HepG2 (cell line): ENCODE results near the gene NOS1AP. TPM values are rescaled to one million over a fixed set of nuclear protein-coding genes. Genes with fewer than 3 reads are reported as not detected.

Experiments
- ATAC-seq: fragments of 200-7000 bp; cut with Tn5 transposase; 3 replicates; pipeline ENCODE4 v1.9.1; 2020; ENCODE audit warnings: mild to moderate bottlenecking, moderate library complexity
- BruUV-seq: library from RNA; stranded (reverse); fragments of 400-500 nt; replicated peaks from 2 replicates; lab custom pipeline; 2021; lab: Mats Ljungman, UMichigan
- CTCF ChIA-PET: fragments of 300-600 bp; formaldehyde crosslinking; extraction: SDS; loops from one replicate; lab custom pipeline; 2021; ENCODE audit warnings: low total read pairs, inconsistent platforms, low intra/inter-chr PET ratio; lab: Yijun Ruan, JAX
- POLR2A ChIA-PET: fragments of 350-600 bp; sonication (Branson Sonifier 250); formaldehyde crosslinking; loops from one replicate; lab custom pipeline; 2020; ENCODE audit warnings: antibody characterized with exemption, inconsistent platforms; lab: Yijun Ruan, JAX
- DNase-seq: peaks from one replicate; pipeline ENCODE4 v3.0.0-alpha.2; 2015; ENCODE audit warnings: low spot score
- FAIRE-seq: peaks from 3 replicates; lab custom pipeline; 2011; peaks lifted over from hg19 to GRCh38; lab: Jason Lieb, UNC
- H2AFZ ChIP-seq: one replicate; pipeline ENCODE4 v1.6.1; 2011; ENCODE audit warnings: low read length, inconsistent platforms
- H3K27ac ChIP-seq: fragments of 300-600 bp; 3 replicates; pipeline ENCODE4 v1.8.0; 2011; ENCODE audit warnings: mixed run types, mild to moderate bottlenecking, mixed read lengths, low read length, inconsistent platforms; ENCODE audit not compliant: insufficient read depth; ENCODE audit errors: extremely low read length
- H3K27me3 ChIP-seq, 2 experiments: fragments of 200-600 bp in 1 of 2; 2 replicates in 1 of 2; 3 replicates in 1 of 2; pipeline versions ENCODE4 v1.6.0 to v1.8.0; 2011; ENCODE audit warnings: low read length in 2 of 2, mild to moderate bottlenecking in 2 of 2, moderate library complexity in 2 of 2, inconsistent platforms in 1 of 2; ENCODE audit not compliant: insufficient read depth in 2 of 2, control insufficient read depth in 1 of 2
- H3K36me3 ChIP-seq, 2 experiments: fragments of 200-600 bp in 1 of 2; replicated peaks in 1 of 2; 2 replicates in 1 of 2; 3 replicates in 1 of 2; pipeline versions ENCODE4 v1.5.1 to v1.8.0; 2011; ENCODE audit warnings: low read length in 2 of 2, inconsistent platforms in 1 of 2; ENCODE audit not compliant: insufficient read depth in 2 of 2, control insufficient read depth in 1 of 2
- H3K4me1 ChIP-seq: 2 replicates; pipeline ENCODE4 v1.5.1; 2012; ENCODE audit warnings: low read length, inconsistent platforms; ENCODE audit not compliant: insufficient read depth
- H3K4me2 ChIP-seq: 2 replicates; pipeline ENCODE4 v1.6.0; 2011; ENCODE audit warnings: low read depth, low read length, inconsistent platforms
- H3K4me3 ChIP-seq, 3 experiments: fragments of 200-600 bp in 1 of 3; sonication (generic), shearing (Covaris generic) in 1 of 3; replicated peaks in 1 of 3; 2 replicates each; pipeline ENCODE4 v1.5.1; 2011 to 2016; ENCODE audit warnings: low read length in 3 of 3, inconsistent platforms in 2 of 3, low read depth in 2 of 3, mild to moderate bottlenecking in 2 of 3, control low read depth in 1 of 3, mixed read lengths in 1 of 3; ENCODE audit not compliant: insufficient read depth in 1 of 3
- H3K79me2 ChIP-seq: one replicate; pipeline ENCODE4 v1.6.1; 2011; ENCODE audit warnings: low read length, inconsistent platforms; ENCODE audit not compliant: insufficient read depth
- H3K9ac ChIP-seq: 2 replicates; pipeline ENCODE4 v1.6.0; 2011; ENCODE audit warnings: mild to moderate bottlenecking, low read depth, low read length, inconsistent platforms; ENCODE audit not compliant: insufficient read depth
- H3K9me3 ChIP-seq: 2 replicates; pipeline ENCODE4 v1.5.1; 2012; ENCODE audit warnings: mild to moderate bottlenecking, low read length
- H4K20me1 ChIP-seq: 2 replicates; pipeline ENCODE4 v1.6.0; 2011; ENCODE audit warnings: inconsistent platforms, mild to moderate bottlenecking, low read length, moderate library complexity; ENCODE audit not compliant: insufficient read depth
- FOSL2 ChIP-seq: sonication (generic); formaldehyde crosslinking; IDR thresholded peaks from 2 replicates; pipeline ENCODE4 v1.4.0; 2020; ENCODE audit warnings: missing genetic modification reagents
- JUND ChIP-seq: sonication (generic); formaldehyde crosslinking; IDR thresholded peaks from 2 replicates; pipeline ENCODE4 v1.8.0; 2022; ENCODE audit warnings: mild to moderate bottlenecking, missing genetic modification reagents
- THRA ChIP-seq: sonication (generic); formaldehyde crosslinking; IDR thresholded peaks from 2 replicates; pipeline ENCODE4 v1.4.0; 2020; ENCODE audit warnings: missing genetic modification reagents, borderline replicate concordance
- USF2 ChIP-seq, 2 experiments: sonication (generic) in 1 of 2; formaldehyde crosslinking in 1 of 2; IDR thresholded peaks; 2 replicates each; pipeline versions ENCODE4 v1.5.1 to v1.6.1; 2011 to 2020; ENCODE audit warnings: borderline replicate concordance in 1 of 2, low read depth in 1 of 2, low read length in 1 of 2, mild to moderate bottlenecking in 1 of 2, missing genetic modification reagents in 1 of 2, moderate library complexity in 1 of 2
- ZNF331 ChIP-seq: sonication (generic); formaldehyde crosslinking; IDR thresholded peaks from 2 replicates; pipeline ENCODE4 v1.4.0; 2020; ENCODE audit warnings: missing genetic modification reagents
- WGBS: methylation state at CpG from one replicate; pipeline ENCODE4 v1.1.6; 2017; ENCODE audit warnings: low lambda C conversion rate; 5-methylcytosine and 5-hydroxymethylcytosine counted together
- in situ Hi-C: cut with HindIII; loops from 2 replicates; pipeline ENCODE4 v1.10.0; 2017; ENCODE audit warnings: low pct_unique_long_range_greater_than_20kb; ENCODE audit not compliant: extremely low pct_ligation_motif_present
- intact Hi-C: fragments of 100-400 bp; cut with micrococcal nuclease; formaldehyde crosslinking; loops from one replicate; pipeline ENCODE4 v1.10.0; 2022; ENCODE audit not compliant: unreplicated experiment
- polyA plus RNA-seq, 8 experiments: library from polyadenylated mRNA; depleted of rRNA in 3 of 8; stranded (reverse) in 7 of 8; unstranded in 1 of 8; fragments of >200 nt; fragmentation: Illumina TruSeq in 4 of 8; extraction: Trizol in 4 of 8; gene quantifications; 2 replicates each; pipeline versions ENCODE4 v1.2.1 to v1.2.3, GENCODE V29; 2011 to 2016; ENCODE audit warnings: low read depth in 4 of 8, missing spikeins in 1 of 8, mixed read lengths in 1 of 8; ENCODE audit not compliant: insufficient read depth in 1 of 8
- total RNA-seq, 5 experiments: library from RNA; depleted of rRNA; stranded (reverse); fragments of >200 nt; fragmentation: Illumina TruSeq; extraction: Trizol; gene quantifications; 2 replicates each; pipeline ENCODE4 v1.2.3, GENCODE V29; 2016; ENCODE audit warnings: low read depth in 1 of 5
- TF ChIP-seq, protein P1 (sequence below): sonication (generic); formaldehyde crosslinking; IDR thresholded peaks from 2 replicates; pipeline ENCODE4 v1.8.1; 2022; ENCODE audit warnings: low read depth, mild to moderate bottlenecking, missing genetic modification reagents
- TF ChIP-seq, protein P2 (sequence below): sonication (generic); formaldehyde crosslinking; IDR thresholded peaks from 2 replicates; pipeline ENCODE4 v1.9.0; 2022; ENCODE audit warnings: missing genetic modification reagents, mild to moderate bottlenecking, borderline replicate concordance
- TF ChIP-seq, protein P3 (sequence below): sonication (generic); formaldehyde crosslinking; IDR thresholded peaks from 2 replicates; pipeline ENCODE4 v1.4.0; 2020; ENCODE audit warnings: missing genetic modification reagents

NOS1AP gene
- total and polyA plus RNA-seq, 2 of the 13 experiments (the other 11 are each of a cell fraction or from before 2014, with no cell fraction given) = 2.0 to 3.3 TPM

DNA sequence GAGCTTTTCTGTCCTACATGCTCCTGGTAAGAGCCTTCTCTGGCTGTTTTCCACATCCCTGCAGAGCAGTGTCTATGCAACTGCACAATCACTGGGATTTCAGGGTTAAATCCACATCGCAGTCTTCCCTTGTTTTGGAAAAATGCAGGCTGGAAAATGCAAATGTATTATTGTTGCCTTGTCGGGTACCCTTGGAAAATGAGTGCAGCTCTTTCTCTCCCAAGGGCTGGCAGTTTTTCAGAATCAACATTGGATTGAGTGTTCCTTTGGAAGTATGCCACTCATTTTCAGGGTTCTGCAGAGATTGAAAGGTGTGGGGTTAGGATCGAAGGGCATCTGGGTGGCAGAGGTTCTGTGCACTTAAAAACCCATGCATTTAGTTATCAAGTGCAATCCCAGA lies 3.2 kb downstream of the NOS1AP start (continued):
- TF ChIP-seq USF2 (IDR thresholded peaks at IDR 0.05; ENCODE audit: low read depth, low read length) (no peak), USF2 (CRISPR knock-in tag; IDR thresholded peaks at IDR 0.05; ENCODE audit: borderline replicate concordance) (no peak)

DNA sequence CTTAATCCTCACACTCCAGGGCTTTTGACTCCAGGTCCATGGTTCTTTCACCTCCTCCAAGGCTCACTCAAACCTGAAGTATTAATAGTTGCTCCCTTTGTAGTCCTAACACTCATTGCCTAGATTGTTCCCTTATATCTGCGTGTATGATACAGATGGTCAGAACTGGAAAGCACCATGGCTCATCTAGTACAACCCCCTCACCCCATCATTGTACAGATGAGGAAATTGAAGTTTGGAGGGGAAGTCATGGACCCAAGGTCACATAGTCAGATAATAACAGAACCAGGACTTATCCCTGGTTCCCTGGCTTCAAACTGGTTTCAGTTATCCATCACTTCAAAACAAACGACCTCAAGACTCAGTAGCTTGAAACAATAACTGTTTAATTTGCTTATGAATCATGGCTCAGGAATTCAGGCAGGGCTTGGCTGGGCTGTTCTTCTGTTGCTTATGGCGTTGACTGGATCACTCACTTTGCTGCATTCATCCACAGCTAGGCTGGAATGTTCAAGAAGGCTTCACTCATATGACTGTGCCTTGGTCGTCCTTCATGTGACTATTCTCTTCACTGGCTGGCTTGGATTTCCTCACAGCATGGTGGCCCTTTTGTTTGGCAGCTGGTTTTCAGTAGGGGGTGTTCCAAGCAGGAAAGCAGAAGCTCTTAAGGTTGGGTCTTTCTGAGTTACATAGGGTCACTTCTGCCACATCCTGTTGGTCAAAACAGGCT lies 5.0 kb downstream of the NOS1AP start:
- Histone ChIP-seq H3K36me3 (peaks cover 1 to 14% of the 10 kb centered on the region in 2 experiments; a peak in 4 of 5 replicates), H2AFZ (no peak overlapping the region), H3K27ac (no peak overlapping the region), H3K4me1 (peaks cover 47% of the 10 kb centered on the region), H3K4me2 (no peak overlapping the region), H3K27me3 (no peaks in the 10 kb centered on the region; a peak in 1 of 5 replicates)
- intact Hi-C loops = no loop called here
- BruUV-seq = no TSS peak
- in situ Hi-C loops = no loop called here
- no peak for ATAC-seq
- CTCF ChIA-PET = no interaction called here
- FAIRE-seq = no peak
- DNase-seq = peak; percentile 28
- TF ChIP-seq, protein P1, sequence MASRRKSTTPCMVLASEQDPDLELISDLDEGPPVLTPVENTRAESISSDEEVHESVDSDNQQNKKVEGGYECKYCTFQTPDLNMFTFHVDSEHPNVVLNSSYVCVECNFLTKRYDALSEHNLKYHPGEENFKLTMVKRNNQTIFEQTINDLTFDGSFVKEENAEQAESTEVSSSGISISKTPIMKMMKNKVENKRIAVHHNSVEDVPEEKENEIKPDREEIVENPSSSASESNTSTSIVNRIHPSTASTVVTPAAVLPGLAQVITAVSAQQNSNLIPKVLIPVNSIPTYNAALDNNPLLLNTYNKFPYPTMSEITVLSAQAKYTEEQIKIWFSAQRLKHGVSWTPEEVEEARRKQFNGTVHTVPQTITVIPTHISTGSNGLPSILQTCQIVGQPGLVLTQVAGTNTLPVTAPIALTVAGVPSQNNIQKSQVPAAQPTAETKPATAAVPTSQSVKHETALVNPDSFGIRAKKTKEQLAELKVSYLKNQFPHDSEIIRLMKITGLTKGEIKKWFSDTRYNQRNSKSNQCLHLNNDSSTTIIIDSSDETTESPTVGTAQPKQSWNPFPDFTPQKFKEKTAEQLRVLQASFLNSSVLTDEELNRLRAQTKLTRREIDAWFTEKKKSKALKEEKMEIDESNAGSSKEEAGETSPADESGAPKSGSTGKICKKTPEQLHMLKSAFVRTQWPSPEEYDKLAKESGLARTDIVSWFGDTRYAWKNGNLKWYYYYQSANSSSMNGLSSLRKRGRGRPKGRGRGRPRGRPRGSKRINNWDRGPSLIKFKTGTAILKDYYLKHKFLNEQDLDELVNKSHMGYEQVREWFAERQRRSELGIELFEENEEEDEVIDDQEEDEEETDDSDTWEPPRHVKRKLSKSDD = no peak
- peak; percentile 100 for TF ChIP-seq ZNF331 (CRISPR knock-in tag)
- TF ChIP-seq JUND (CRISPR knock-in tag) = peak; percentile 29; the same call in 1 of the 2 replicates
- TF ChIP-seq, protein P2, sequence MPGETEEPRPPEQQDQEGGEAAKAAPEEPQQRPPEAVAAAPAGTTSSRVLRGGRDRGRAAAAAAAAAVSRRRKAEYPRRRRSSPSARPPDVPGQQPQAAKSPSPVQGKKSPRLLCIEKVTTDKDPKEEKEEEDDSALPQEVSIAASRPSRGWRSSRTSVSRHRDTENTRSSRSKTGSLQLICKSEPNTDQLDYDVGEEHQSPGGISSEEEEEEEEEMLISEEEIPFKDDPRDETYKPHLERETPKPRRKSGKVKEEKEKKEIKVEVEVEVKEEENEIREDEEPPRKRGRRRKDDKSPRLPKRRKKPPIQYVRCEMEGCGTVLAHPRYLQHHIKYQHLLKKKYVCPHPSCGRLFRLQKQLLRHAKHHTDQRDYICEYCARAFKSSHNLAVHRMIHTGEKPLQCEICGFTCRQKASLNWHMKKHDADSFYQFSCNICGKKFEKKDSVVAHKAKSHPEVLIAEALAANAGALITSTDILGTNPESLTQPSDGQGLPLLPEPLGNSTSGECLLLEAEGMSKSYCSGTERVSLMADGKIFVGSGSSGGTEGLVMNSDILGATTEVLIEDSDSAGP (CRISPR knock-in tag) = no peak
- TF ChIP-seq FOSL2 (CRISPR knock-in tag) = peak; percentile 66
- TF ChIP-seq, protein P3, sequence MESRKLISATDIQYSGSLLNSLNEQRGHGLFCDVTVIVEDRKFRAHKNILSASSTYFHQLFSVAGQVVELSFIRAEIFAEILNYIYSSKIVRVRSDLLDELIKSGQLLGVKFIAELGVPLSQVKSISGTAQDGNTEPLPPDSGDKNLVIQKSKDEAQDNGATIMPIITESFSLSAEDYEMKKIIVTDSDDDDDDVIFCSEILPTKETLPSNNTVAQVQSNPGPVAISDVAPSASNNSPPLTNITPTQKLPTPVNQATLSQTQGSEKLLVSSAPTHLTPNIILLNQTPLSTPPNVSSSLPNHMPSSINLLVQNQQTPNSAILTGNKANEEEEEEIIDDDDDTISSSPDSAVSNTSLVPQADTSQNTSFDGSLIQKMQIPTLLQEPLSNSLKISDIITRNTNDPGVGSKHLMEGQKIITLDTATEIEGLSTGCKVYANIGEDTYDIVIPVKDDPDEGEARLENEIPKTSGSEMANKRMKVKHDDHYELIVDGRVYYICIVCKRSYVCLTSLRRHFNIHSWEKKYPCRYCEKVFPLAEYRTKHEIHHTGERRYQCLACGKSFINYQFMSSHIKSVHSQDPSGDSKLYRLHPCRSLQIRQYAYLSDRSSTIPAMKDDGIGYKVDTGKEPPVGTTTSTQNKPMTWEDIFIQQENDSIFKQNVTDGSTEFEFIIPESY (CRISPR knock-in tag) = 0 out of 2 replicates have a peak, but pooled peaks have one; percentile 28
- no peak for TF ChIP-seq THRA (CRISPR knock-in tag)
- TF ChIP-seq, all 625 proteins: peak for 4
- 89% methylated on average over 4 of the region's 4 CpGs for WGBS
- POLR2A ChIA-PET = no interaction called here
- H4K20me1 ChIP-seq = peaks cover 10% of the 10 kb centered on the region; the same call in 1 of the 2 replicates
- H3K9ac ChIP-seq = no peak overlapping the region
- H3K79me2 ChIP-seq = peaks cover 90% of the 10 kb centered on the region
- no peak overlapping the region for H3K4me3 ChIP-seq
- peaks cover 6% of the 10 kb centered on the region; the same call in 1 of the 2 replicates for H3K9me3 ChIP-seq
